HG02981 (cell line): Measurements from ENCODE around the gene ABR.
"Not testable (repeated sequence)": the region's sequence is repeated elsewhere in the genome, so short reads cannot be mapped to it uniquely, and the experiment has no call there.

Experiments used
- ATAC-seq: cut with Tn5 transposase; IDR thresholded peaks from one replicate; pipeline ENCODE4 v1.9.1; 2021; ENCODE audit warnings: mild to moderate bottlenecking, moderate library complexity; ENCODE audit not compliant: unreplicated experiment

Gene ABR

DNA sequence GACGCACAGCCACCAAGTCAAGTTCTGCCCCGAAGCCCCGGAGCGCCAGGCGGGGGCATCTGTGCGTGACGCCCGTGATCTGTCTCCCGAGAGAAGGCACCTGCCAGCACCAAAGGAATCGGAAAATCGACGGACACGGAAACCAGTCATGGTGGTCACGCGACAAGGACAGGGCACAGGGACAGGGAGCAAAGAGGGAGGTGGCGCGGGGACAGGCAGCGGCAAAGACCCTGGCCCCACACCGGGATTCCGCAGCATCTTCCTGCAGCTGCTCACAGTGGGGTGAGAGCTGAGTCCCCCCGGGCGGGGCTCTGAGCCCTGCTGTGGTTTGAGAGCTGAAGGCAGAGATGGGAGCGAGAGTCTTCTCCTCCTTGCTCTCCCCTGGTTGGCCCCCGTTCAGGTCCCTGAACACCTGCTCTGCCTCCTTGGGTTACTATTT, 56.4 kb downstream of the ABR start:
- ATAC-seq, result no peak

DNA sequence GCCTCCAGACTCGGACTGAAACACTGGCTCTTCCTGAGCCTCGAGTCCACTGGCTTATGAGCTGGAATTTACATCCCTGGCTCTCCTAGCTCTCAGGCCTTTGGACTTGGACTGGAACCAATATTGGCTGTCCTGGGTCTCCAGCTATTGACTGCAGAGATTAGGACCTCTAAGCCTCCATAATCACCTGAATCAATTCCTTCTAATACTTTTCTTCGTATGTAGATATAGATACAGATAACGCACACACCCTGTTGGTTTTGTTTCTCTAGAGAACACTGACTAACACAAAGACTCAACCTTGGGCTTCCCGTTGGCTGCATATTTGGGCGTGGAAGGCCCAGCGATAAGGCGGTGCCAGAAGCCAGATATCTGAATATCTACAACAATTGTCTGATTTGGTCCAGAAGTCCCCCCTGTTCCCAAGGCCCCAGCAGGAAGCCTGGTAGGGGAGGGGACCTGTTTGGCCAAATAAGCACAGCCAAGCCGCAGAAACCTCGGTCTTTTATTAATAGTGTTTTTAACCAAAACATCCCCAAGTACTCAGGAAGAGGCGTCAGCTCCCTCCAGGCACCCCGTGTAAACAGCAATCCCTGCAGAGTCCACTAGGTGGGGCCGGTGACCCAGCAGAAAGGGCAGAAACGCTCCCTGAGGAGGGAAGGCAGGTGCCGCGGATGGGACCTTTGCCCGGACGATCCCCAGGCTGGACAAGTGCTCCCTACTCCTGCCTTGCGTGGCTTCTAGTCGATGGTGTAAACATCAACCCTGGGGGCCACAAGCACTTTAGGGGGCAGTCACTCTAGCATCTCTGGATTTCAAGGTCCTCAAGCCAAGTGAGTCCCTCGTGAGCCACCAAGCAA, 57.0 kb downstream of the ABR start:
- ATAC-seq, result no peak

DNA sequence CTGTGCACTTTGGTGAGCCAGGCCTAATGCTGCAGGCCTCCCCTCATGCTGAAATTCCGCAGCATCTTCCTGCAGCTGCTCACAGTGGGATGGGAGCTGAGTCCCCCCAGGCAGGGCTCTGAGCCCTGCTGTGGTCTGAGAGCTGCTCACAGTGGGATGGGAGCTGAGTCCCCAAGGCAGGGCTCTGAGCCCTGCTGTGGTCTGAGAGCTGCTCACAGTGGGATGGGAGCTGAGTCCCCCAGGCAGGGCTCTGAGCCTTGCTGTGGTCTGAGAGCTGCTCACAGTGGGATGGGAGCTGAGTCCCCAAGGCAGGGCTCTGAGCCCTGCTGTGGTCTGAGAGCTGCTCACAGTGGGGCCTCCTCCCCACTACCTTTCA, 58.4 kb downstream of the ABR start:
- ATAC-seq, result not testable (repeated sequence)

DNA sequence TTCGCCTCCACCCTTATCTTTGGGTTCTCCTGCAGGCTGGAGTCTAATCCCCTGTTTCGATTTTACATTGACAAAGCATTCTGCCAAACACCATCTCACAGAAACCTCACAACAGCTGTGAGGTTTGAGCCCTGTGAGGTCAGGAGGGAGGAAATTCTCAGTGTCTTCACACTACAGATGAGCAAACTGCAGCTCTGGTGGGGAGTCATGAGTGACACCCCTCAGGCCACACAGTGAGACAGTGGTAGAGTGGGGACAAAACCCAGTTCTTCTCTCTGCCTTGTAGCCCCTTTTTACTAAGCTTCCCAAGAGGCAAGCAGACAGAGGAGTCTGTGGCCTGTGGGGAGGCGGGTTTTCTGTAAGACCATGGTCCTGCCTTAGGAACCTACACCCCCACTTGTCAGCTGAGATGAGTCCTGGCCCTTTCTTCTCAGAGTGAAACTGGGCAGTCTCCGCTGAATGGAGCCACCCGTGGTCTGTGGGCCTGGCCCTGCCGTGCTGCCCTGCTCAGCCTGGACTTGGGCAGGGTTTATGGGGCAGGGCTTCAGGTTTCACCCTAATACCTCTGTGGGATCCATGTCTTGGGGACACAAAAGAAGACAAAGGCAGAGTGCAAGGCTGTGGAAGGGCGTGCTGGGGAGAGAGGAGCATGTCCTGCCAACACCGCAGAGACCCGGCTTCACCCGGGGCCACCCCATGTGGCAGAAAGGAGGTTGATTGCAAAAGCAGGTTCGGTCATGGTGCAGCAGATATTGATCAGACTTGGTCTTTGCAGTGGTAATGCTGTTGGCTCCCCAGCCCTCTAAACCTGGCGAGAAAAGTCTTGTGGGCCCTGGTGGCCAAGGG, 59.0 kb downstream of the ABR start:
- no peak for ATAC-seq

DNA sequence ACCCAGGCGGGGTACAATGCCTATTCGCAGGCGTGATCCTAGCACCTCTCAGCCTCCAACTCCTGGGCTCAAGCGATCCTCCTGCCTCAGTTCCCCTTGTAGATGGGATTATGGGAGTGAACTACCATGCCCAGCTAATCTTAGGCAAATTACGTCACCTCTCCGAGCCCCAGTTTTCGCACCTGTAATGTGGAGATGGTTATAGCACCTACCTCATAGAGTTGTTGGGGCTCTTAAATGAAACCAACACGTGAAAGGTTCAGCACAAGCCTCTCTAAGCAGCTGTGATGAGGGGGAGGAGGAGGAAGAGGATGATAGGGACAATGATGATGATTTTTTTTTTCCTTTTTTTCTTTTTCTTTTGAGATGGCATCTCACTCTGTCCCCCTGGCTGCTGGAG, 59.9 kb downstream of the ABR start:
- ATAC-seq, result no peak

DNA sequence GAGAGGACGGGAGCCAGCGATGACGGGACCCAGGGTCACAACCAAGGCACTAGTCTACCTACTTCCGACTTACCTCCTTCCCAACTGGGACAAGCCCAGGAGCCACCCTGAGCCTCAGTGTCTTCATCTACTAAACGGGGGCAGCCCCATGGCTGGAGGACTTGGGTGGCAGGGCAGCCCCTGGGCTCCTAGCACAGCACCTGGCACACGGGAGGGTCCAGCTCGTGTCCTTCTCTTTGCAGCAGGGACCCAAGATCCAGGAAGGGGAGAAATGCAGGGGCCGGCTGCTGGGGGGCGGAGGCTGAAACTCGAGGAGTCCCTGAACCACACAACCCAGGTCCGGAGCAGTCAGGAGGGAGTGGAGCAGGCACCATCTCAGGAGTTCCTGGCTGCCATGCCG, 63.2 kb downstream of the ABR start:
- ATAC-seq, result no peak

DNA sequence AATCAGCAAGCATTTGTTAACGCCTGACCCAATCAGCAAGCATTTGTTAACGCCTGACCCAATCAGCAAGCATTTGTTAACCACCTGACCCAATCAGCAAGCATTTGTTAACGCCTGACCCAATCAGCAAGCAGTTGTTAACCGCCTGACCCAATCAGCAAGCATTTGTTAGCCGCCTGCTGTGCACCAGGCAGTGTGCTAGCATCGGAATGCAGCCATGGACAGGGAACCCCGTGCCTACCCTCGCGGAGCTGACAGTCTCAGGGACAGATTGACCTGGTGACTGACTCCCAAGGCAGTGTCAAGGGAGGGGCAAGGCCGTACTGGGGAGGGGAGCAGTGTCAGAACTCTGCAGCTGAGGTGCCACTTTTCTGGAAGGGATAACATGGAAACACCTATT, 66.9 kb downstream of the ABR start:
- ATAC-seq, result no peak

DNA sequence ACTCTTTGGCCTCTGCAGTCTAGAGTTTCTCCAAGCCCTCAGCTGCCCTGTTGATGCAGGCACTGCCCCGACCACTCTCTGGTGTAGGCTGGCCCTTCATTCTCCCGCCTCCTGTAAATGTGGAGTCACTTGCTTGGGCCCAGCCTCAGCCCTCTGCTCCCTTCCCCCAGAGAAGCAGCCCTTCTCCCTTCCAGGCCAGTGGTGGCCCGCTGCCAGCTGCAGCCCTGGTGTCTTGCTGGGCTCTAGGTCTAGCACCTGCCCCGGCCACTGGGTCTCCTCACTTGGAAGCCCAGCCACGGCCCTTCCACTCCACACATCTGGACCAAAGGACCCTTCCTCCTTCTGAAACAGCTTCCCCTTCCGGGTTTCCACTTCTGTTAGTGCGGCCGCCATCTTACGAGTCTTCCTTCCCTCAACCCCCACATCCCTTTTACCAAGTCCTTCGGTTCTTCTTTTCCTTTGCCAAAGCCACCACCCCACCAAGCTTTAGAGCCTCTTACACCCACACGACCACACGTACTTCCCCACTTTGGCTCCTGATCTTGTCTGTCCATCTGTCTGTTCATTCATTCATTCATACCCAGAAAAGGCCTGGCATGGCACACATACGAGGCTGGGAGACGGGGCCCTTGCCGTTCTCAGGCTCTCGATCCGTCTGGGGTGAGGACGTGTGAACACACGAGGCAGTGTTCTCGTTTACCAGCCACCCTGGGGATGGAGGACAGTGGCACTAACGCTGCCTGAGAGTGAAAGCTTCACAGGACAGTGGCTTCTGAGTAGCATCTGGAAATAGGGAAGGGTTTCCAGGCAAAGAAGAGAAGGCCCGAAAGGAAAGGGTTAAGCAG, 68.0 kb downstream of the ABR start:
- no peak for ATAC-seq

DNA sequence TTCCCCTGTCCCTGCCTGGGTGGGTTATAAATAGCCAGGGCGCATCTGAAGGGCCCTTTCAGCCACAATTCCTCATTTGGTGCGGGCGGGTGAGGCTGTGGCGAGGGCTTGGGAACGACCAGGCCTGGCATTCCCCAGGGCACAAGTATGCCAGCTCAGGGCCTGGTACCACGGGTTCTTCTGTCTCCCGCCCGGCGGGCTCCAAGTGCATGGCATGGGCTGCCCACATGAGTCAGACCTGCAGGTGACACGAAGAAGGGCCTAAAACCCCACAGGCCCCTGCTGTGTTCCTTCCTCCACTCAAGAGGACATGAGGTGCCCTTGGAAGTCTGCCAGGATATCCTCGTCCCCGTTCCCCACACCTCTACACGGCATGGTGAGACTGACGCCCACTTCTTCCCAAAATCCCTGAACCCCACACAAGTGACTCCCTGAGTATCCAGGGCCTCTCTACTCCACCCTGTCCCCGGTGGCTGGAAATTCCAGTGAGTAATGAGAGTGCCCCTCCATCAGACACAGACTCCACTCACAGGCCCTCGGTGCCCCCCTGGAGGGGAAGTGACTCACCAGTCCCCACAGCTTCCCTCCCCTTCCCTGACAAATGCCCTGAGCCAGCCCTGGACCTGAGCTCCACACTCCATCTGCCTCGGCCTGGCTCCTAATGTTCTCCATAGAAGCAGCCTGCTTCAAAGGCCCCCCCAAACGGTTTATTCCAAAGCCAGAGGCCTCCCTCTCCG, 68.8 kb downstream of the ABR start:
- ATAC-seq, result no peak

DNA sequence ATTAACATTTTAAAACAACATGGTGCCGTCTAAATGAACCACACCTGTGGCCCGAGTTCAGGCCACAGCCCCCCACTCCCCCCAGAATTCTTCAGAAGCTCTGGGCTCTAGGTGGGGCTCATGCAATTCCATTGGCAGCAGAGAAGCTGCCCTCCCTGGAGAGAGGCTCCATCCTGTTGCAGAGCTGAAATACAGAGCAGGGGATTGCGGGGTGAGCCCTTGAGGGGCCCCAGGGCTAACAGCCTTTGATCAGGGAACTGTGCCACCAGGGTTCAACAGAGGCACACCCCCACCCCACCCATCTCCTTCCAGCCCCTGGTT, 69.3 kb downstream of the ABR start:
- ATAC-seq, result no peak

DNA sequence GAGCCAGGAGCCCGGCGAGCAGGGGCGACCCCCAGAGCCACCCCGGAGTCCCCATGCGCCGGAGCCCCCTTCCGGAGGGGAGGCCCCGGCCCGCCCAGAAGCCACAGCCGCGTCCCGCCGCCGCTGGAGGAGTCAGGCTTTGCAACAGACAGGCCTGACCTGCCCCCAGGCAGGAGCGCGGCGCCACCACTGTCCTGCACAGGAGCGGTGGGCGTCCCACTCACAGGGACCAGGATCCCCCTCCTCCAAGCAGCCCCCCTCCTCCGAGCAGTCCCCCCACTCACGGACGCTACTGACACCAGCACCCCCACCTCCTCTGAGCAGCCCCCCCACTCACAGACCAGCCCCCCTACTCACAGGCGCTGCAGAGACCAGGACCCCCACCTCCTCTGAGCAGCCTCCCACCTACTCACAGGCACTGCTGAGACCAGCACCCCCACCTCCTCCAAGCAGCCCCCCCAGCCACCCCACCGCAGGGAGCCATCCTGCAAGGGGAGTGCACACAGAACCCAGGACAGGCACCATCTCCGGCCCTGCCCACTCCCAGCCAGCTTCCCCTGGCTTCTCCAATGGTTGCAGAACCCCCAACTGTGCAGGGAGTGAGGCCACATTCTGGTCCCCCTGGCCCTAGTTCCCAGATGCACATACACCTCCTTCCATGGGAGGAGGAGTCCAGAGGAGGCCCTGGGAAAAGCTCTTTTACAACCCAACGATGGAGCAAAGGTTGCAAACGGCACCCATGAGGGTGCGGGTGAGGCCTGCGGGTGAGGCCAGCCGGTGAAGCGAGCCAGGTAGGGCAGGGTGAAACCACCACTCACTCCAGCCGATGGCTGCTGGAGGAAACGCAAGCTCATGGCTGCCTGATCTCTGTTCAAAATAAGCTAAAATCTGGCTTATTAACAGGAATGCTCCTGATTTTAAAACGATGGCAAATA, 69.9 kb downstream of the ABR start:
- ATAC-seq, result no peak

DNA sequence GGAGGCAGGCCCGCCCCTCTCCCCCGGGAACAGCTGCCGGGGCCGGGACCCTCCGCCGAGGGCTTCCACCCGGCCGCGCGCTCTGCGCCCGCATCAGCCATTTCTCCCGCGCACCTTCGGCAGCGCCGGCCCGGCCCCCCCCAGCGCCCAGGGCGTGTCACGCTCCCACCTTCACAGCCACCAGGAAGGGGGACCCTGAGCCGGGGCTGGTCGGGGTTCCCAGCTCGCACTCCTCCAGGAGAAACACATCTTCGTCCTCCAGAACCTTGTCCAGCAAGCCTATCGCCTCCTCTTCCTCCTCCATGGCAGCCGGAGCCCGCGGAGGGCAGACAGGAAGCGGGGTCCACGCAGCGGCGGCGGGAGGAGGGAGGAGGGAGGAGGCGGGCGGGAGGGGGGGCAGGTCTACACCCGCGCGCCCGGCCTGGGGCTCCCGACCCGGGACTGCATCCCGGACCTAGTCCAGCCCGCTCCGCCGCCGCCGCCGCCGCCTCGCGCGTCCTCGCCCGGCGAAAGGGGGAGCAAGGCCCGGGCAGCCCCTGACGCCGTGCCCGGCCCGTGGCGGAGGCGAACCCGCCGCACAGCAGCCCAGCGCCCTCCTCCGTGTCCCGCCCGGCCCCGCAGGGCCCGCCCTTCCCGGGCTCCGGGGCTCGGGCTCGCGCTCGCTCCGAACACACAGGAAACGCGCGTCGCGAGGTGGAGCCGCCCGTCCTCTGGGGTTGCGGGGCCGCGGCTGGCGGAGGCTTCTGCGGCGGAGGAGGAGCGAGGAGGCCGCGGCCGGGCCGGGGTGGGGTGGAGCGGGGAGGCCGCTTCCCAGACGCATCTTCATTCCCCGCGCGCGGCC, 70.8 kb downstream of the ABR start:
- ATAC-seq, result no peak

DNA sequence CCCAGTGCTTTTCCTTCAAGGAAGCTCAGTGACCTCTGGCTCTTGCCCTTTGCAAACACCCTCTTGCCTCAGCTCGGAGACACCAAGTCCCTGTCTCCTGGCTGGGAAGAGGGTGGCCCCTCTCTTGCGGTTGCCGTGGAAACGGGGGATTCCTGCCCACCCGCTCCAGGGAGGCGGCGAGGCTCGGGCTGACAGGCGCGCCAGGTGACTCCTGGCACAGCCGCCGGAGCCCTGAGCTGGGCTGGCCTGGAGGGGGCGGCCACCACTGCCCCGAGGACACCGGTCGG, 71.4 kb downstream of the ABR start:
- ATAC-seq, result no peak

DNA sequence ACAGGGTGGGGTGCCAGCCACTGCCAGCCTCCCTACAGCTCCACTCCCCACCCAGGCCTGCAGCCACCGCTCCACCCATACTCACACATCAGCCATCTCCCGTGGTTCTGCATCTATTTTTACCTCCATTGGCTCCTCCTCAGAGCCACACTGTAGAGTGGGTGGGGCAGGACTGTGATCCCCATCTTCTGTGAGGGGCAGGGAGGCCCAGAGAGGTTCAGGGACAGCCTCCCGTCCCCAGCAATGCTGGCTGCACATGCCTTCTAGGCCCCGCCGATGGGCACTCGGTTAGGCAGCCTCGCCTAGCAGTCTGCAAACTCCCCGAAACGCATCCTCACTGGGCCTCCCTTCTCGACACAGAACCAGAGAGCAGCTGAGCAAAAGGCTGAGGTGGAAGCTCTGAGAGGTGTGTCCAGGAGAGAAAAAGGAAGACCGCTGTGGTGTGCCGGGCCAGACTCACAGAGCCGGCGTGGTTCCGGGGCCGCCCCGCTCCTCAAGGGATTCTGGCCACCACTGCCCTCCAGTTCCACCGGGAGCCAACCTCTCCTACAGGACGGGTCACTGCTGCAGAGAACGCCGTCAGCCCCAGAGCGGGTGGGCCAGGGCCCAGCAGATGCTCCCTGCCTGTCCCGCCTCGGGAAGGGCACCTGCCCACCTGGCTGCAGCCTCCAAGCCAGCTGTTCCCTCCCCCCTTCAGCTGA, 71.9 kb downstream of the ABR start:
- ATAC-seq, result no peak

DNA sequence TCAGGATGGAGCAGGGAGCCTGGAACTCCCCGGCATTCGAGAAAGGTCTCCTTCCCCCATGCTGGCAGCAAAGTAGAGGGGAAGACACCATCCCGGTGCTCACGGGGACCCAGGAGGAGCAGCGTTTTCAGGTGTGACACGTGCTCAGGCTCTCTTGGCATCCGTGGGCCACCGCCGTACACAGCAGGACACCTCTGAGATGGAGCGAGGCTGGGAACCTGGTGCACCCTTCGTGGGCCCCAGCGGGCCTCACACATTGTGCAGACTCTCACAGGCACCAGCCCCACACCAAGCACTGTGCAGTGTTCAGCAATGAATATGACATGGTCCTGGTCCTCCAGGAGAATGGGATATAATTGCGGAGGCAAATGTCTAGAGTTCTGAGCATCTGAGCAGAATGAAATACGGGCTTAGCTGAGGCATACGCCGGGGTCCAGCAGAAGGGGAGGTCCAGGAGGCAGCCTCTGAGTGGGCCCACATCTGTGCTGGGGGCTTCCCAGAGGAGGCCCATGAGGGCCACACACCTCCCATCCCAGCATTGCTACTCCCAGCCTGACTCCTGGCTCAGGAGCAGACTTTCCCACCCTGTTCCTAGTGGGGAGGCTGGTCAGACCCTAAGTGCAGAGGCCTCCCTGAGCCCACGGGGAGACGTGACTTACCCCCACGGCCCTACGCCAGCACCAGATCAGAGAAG, 72.6 kb downstream of the ABR start:
- no peak for ATAC-seq

DNA sequence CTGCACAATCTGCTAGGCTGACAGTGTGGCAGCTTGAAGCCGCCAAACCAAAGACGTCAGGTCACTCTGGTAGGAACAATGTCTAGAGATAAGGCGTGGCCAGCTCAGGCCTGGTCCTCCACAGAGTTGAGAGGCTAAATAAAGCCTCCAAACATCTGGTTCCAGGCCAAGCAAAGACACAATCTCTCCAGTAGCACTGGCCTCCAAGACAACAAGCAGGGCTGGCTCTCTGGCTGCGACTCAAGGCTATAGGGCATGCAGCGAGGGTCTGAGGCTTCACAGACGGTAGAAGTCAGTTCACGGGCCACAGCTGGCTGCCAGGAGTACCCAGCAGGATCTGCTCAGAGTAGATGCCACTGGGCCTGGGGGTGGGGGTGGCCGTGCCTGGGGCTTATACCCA, 75.6 kb downstream of the ABR start:
- no peak for ATAC-seq

DNA sequence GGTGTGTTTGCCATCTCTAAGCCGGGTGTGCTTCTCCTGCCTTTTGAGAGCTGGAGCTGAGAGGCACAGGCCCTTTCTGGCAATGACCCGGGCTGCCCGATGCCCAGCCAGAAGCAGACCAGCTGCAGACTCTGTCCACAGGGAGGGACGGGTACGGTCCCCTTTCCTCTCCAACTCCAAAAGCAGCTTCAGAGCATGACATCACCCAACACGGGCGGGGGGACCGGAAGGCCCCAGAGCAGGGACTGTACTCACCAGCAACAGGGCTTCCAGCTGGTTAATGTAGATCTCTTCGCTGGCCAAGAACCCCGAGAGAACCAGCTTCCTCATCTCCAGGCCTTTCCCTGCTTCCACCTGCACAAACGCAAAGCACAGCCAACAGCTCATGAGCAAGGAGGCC, 79.4 kb downstream of the ABR start:
- no peak for ATAC-seq

DNA sequence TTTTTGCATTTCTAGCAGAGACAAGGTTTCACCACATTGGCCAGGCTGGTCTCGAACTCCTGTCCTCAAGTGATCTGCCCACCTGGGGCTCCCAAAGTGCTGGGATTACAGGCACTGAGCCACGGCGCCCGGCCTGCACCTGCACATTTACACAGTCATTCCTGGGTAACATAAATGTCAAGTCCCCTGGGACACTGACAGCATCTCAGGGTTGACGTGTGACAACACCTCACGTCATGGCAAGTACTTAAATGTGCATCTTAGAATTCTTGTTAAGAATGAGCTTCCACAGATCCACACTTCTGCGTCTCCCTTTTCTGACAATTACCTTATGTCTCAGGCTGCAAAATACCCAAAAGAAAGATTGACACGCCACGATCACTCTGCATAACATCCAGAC, 80.5 kb downstream of the ABR start:
- no peak for ATAC-seq
